Kidney epithelial cell (primary cell): Measurements from ENCODE around the gene SLC26A6. TPM values are rescaled to one million over a fixed set of nuclear protein-coding genes. Genes with fewer than 3 reads are reported as not detected.

Source experiments
- DNase-seq: peaks from one replicate; pipeline ENCODE4 v3.0.0-alpha.2; 2010; ENCODE audit warnings: low read depth
- H3K27me3 ChIP-seq: 2 replicates; pipeline ENCODE4 v1.6.0; 2011; ENCODE audit warnings: low read length; ENCODE audit not compliant: control insufficient read depth, insufficient read depth
- H3K36me3 ChIP-seq: 2 replicates; pipeline ENCODE4 v1.5.1; 2011; ENCODE audit warnings: low read length; ENCODE audit not compliant: control insufficient read depth, insufficient read depth
- H3K4me3 ChIP-seq: 2 replicates; pipeline ENCODE4 v1.5.1; 2011; ENCODE audit warnings: low read depth, mild to moderate bottlenecking, control low read depth, low read length
- total RNA-seq: library from RNA; depleted of rRNA; stranded (reverse); fragments of >200 nt; gene quantifications from 2 replicates; pipeline ENCODE4 v1.2.3, GENCODE V29; 2015
- TF ChIP-seq, protein P1 (sequence below): IDR thresholded peaks from 2 replicates; pipeline ENCODE4 v1.5.1; 2011; ENCODE audit warnings: mild to moderate bottlenecking, moderate library complexity, low read length, control low read depth, inconsistent platforms; ENCODE audit not compliant: insufficient read depth, poor library complexity, severe bottlenecking

Gene SLC26A6
- total RNA-seq, 1 donor from 2014 or later: 32.8 TPM

DNA sequence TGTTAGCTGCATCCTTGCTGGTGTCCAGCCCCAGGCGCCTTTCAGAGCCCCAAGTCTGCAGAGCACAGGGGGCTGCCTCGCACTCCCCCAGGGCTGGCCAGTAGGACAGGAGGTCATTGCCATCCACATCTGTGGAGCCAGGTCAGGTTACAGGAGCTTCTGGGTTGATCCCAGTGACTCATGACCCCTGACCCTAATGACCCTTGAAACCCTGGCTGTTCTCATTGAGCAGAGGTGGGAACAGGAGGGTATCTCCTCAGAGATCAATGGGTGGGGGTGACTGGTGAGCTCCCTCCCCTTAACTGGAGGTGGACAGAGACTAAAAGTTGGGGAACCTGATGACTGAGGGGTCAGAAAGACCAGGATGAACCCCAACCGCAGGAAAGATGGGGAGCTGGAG is 6.1 kb upstream of the SLC26A6 start:
- Histone ChIP-seq H3K4me3 (no peak overlapping the region), H3K36me3 (no peaks in the 10 kb centered on the region), H3K27me3 (no peaks in the 10 kb centered on the region)
- DNase-seq: no peak
- TF ChIP-seq, protein P1, sequence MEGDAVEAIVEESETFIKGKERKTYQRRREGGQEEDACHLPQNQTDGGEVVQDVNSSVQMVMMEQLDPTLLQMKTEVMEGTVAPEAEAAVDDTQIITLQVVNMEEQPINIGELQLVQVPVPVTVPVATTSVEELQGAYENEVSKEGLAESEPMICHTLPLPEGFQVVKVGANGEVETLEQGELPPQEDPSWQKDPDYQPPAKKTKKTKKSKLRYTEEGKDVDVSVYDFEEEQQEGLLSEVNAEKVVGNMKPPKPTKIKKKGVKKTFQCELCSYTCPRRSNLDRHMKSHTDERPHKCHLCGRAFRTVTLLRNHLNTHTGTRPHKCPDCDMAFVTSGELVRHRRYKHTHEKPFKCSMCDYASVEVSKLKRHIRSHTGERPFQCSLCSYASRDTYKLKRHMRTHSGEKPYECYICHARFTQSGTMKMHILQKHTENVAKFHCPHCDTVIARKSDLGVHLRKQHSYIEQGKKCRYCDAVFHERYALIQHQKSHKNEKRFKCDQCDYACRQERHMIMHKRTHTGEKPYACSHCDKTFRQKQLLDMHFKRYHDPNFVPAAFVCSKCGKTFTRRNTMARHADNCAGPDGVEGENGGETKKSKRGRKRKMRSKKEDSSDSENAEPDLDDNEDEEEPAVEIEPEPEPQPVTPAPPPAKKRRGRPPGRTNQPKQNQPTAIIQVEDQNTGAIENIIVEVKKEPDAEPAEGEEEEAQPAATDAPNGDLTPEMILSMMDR: no peak

DNA sequence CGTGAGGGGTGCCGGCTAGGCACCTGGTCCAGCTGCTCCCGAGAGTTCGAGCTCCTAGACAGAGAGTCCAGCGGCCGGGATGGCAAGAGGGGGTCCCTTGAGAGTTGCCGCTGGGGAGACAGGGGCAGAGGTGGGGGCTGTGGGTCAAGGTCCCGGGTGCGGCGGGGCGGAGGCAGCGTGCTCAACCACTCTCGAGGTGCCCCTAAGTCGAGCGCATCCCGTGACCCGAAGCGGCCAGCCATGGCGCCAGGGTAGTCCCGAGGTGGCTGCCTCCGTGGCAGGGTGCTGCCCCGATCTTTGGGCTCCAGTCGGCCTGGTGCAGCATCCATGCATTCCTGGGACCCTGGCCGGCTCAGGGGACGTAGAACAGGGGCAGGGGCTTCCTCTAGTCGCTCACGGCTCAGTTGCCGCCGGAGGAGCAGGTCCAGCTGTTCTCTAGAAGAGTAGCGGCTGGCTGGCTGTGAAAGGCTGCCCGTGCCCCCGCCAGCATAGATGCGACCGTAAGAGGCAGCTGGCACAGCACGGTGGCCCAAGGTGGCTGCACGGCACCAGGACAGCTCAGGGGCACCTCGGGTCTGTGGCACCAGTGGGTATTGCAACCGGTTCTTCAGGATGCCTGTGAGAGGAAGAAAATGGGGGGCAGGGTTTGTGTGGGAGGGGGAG is 4.8 kb upstream of the SLC26A6 start:
- TF ChIP-seq, protein P1: no peak
- H3K36me3 ChIP-seq: no peaks in the 10 kb centered on the region
- no peak for DNase-seq
- H3K27me3 ChIP-seq: no peaks in the 10 kb centered on the region
- no peak overlapping the region for H3K4me3 ChIP-seq

DNA sequence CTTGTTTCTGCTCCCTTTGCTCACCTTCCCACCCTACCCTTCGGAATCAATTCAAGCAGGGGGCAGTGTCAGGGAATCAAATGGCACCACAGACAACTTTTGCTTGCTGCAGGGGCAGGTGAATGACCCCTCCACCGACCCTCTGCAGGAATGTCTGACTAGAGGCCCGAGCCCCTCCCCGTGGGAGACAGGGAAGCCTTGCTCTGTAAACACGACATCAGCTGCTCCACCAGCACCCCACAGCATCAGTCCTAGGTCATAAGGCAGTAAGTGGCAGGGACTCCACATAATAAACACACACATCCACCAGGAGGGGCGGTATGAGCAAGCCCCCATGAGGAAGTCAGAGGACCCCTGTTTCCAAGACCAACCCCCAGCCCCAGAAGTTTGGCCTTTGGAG is 2.0 kb upstream of the SLC26A6 start:
- TF ChIP-seq, protein P1: no peak

DNA sequence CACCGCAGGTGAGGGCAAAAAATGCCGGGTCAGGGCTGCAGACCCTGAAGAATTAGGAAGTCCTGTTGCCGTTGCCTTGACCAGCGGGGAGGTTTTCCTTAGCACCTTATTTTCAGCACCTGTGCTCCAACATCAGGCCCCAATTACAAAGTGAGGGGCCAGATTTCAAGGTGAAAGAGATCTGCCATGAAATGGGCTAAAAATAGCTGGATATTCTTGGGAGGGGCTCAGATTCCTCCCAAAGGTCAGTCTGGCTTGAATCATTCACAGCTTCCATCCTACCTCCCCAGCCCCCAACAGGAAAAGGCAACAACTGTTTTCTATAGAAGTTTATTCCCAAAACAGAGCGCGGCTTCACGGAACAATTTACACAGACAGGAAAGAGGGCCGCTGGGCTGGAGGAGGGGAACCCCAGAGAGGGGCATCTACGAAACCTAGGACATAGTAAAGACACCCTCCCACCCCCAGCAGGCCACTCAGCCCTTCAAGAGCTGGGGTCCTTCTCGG is 941 bp upstream of the SLC26A6 start:
- peak overlapping the region; percentile 52 for H3K4me3 ChIP-seq
- H3K27me3 ChIP-seq: no peaks in the 10 kb centered on the region
- no peaks in the 10 kb centered on the region for H3K36me3 ChIP-seq
- no peak for DNase-seq
- TF ChIP-seq, protein P1: no peak

More for the DNA sequence above, 2.0 kb upstream of the SLC26A6 start:
- H3K36me3 ChIP-seq: no peaks in the 10 kb centered on the region
- no peak overlapping the region for H3K4me3 ChIP-seq
- H3K27me3 ChIP-seq: no peaks in the 10 kb centered on the region
- DNase-seq: no peak

DNA sequence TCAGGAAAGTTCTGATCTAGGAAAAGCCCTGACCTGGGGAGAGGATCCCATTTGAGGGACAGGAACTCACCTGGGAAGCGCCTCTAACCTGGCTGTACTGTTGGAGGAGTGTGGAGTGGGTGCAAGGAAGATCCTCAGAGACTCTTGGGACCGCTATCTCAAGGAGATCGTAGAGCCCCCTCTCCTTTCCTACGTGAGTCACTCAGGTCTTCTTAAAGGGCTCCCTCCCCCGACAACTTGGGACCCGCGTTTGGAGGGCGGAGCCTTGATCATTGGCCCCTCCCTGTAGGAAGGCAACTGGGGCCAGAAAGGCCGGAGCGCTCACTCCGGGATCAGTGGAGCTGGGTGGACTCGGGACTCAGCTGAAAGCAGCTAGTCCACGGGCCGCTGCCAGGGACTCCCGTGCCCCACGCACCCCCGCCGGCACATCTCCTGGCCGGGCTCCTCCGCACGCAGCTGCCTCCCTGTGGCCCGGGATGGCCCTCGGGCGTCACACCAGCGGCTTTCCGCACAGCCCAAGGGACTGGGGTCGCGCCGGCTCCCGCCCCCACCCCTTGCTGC is 520 bp downstream of the SLC26A6 start:
- H3K4me3 ChIP-seq: peak overlapping the region; percentile 80
- TF ChIP-seq, protein P1: no peak
- H3K36me3 ChIP-seq: peaks cover 4% of the 10 kb centered on the region
- DNase-seq: no peak
- H3K27me3 ChIP-seq: no peaks in the 10 kb centered on the region
